H9 (cell line): ENCODE measurements around the gene RIBC2. TPM values are rescaled to one million over a fixed set of nuclear protein-coding genes. Genes with fewer than 3 reads are reported as not detected.

Experiments used
- DNase-seq: peaks from one replicate; pipeline ENCODE4 v3.0.0-alpha.2; 2017
- H2AFZ ChIP-seq: one replicate; pipeline ENCODE4 v1.6.1; 2013; ENCODE audit warnings: mild to moderate bottlenecking, low read length, control low read depth, moderate library complexity
- H2AK5ac ChIP-seq: 2 replicates; pipeline ENCODE4 v1.6.1; 2013; ENCODE audit warnings: low read length, control low read depth, mixed read lengths; ENCODE audit not compliant: insufficient read length
- H2BK120ac ChIP-seq: one replicate; pipeline ENCODE4 v1.6.1; 2013; ENCODE audit warnings: low read depth, mild to moderate bottlenecking, low read length, control low read depth, inconsistent platforms; ENCODE audit not compliant: poor library complexity, severe bottlenecking
- H2BK12ac ChIP-seq: 2 replicates; pipeline ENCODE4 v1.6.1; 2013; ENCODE audit warnings: low read length, control low read depth, mixed read lengths, low read depth; ENCODE audit not compliant: insufficient read length
- H2BK15ac ChIP-seq: 2 replicates; pipeline ENCODE4 v1.6.1; 2013; ENCODE audit warnings: low read depth, low read length, control low read depth
- H2BK20ac ChIP-seq: one replicate; pipeline ENCODE4 v1.6.1; 2013; ENCODE audit warnings: low read depth, mild to moderate bottlenecking, low read length, control low read depth, inconsistent platforms; ENCODE audit not compliant: poor library complexity, severe bottlenecking
- H2BK5ac ChIP-seq: 2 replicates; pipeline ENCODE4 v1.6.1; 2013; ENCODE audit warnings: low read length, control low read depth, mixed read lengths; ENCODE audit not compliant: insufficient read length
- H3K14ac ChIP-seq: 2 replicates; pipeline ENCODE4 v1.6.1; 2013; ENCODE audit warnings: low read length, control low read depth; ENCODE audit not compliant: insufficient read depth
- H3K18ac ChIP-seq: 2 replicates; pipeline ENCODE4 v1.6.1; 2013; ENCODE audit warnings: low read depth, mild to moderate bottlenecking, mixed read lengths, low read length, control low read depth; ENCODE audit not compliant: insufficient read length
- H3K23ac ChIP-seq: 2 replicates; pipeline ENCODE4 v1.6.1; 2013; ENCODE audit warnings: low read length, control low read depth, mixed read lengths, low read depth; ENCODE audit not compliant: insufficient read length
- H3K23me2 ChIP-seq: 2 replicates; pipeline ENCODE4 v1.6.1; 2013; ENCODE audit warnings: low read depth, mild to moderate bottlenecking, mixed read lengths, low read length, control low read depth; ENCODE audit not compliant: insufficient read length, poor library complexity, severe bottlenecking
- H3K27ac ChIP-seq: 2 replicates; pipeline ENCODE4 v1.5.1; 2013; ENCODE audit warnings: low read length, control low read depth, mixed read lengths, low read depth; ENCODE audit not compliant: insufficient read length
- H3K27me3 ChIP-seq: 2 replicates; pipeline ENCODE4 v1.6.1; 2013; ENCODE audit warnings: low read length, control low read depth, inconsistent platforms; ENCODE audit not compliant: insufficient read depth
- H3K4ac ChIP-seq: 2 replicates; pipeline ENCODE4 v1.6.1; 2013; ENCODE audit warnings: low read depth, mild to moderate bottlenecking, control low read depth, inconsistent platforms, low read length, moderate library complexity
- H3K4me1 ChIP-seq: 2 replicates; pipeline ENCODE4 v1.6.1; 2013; ENCODE audit warnings: low read length, control low read depth, inconsistent platforms; ENCODE audit not compliant: insufficient read depth
- H3K4me2 ChIP-seq: 2 replicates; pipeline ENCODE4 v1.6.1; 2013; ENCODE audit warnings: low read length, control low read depth, mixed read lengths; ENCODE audit not compliant: insufficient read length, insufficient read depth
- H3K56ac ChIP-seq: 2 replicates; pipeline ENCODE4 v1.6.1; 2013; ENCODE audit warnings: low read depth, mild to moderate bottlenecking, mixed read lengths, low read length, control low read depth; ENCODE audit not compliant: insufficient read length
- H3K79me1 ChIP-seq: 2 replicates; pipeline ENCODE4 v1.6.1; 2013; ENCODE audit warnings: low read depth, mild to moderate bottlenecking, moderate library complexity, low read length, control low read depth, inconsistent platforms; ENCODE audit not compliant: insufficient read depth, poor library complexity, severe bottlenecking
- H3K79me2 ChIP-seq: 2 replicates; pipeline ENCODE4 v1.6.1; 2013; ENCODE audit warnings: low read length, control low read depth, inconsistent platforms; ENCODE audit not compliant: insufficient read depth
- H3K9ac ChIP-seq: 2 replicates; pipeline ENCODE4 v1.6.1; 2013; ENCODE audit warnings: low read length, control low read depth, mixed read lengths; ENCODE audit not compliant: insufficient read length; ENCODE audit errors: extremely low read depth
- H3K9me3 ChIP-seq: one replicate; pipeline ENCODE4 v1.6.1; 2013; ENCODE audit warnings: low read depth, low read length, inconsistent platforms; ENCODE audit not compliant: control insufficient read depth
- H3T11ph ChIP-seq: one replicate; pipeline ENCODE4 v1.6.1; 2013; ENCODE audit warnings: mild to moderate bottlenecking, low read length, control low read depth, inconsistent platforms
- H4K20me1 ChIP-seq: one replicate; pipeline ENCODE4 v1.6.1; 2013; ENCODE audit not compliant: control insufficient read depth, insufficient read length, insufficient read depth
- H4K5ac ChIP-seq: 2 replicates; pipeline ENCODE4 v1.6.1; 2013; ENCODE audit warnings: low read depth, mild to moderate bottlenecking, mixed read lengths, low read length, control low read depth; ENCODE audit not compliant: insufficient read length
- H4K8ac ChIP-seq: replicated peaks from 2 replicates; pipeline ENCODE4 v1.6.1; 2013; ENCODE audit warnings: low read length, control low read depth, mixed read lengths, low read depth; ENCODE audit not compliant: insufficient read length
- H4K91ac ChIP-seq: 2 replicates; pipeline ENCODE4 v1.6.1; 2013; ENCODE audit warnings: low read depth, mild to moderate bottlenecking, moderate library complexity, mixed read lengths, low read length, control low read depth; ENCODE audit not compliant: insufficient read length
- H3K27ac Mint-ChIP-seq, 3 experiments: 2 replicates in 2 of 3; 3 replicates in 1 of 3; pipeline ENCODE4 v1.8.0; 2020 to 2021; ENCODE audit warnings: mixed read lengths in 3 of 3, mild to moderate bottlenecking in 1 of 3, moderate library complexity in 1 of 3
- H3K27me3 Mint-ChIP-seq: 2 replicates; pipeline ENCODE4 v1.8.0; 2021; ENCODE audit warnings: low read depth, mild to moderate bottlenecking, moderate library complexity, mixed read lengths
- H3K36me3 Mint-ChIP-seq, 3 experiments: 2 replicates in 2 of 3; 3 replicates in 1 of 3; pipeline ENCODE4 v1.8.0; 2020 to 2021; ENCODE audit warnings: low read depth in 3 of 3, mixed read lengths in 3 of 3; ENCODE audit not compliant: insufficient read depth in 1 of 3
- H3K4me1 Mint-ChIP-seq, 2 experiments: 2 replicates each; pipeline ENCODE4 v1.8.0; 2020; ENCODE audit warnings: mixed read lengths in 2 of 2
- H3K4me3 Mint-ChIP-seq, 2 experiments: 2 replicates in 1 of 2; 3 replicates in 1 of 2; pipeline ENCODE4 v1.8.0; 2020 to 2021; ENCODE audit warnings: mild to moderate bottlenecking in 2 of 2, mixed read lengths in 2 of 2, moderate library complexity in 1 of 2
- H3K9me3 Mint-ChIP-seq, 2 experiments: 2 replicates in 1 of 2; 3 replicates in 1 of 2; pipeline ENCODE4 v1.8.0; 2020; ENCODE audit warnings: mild to moderate bottlenecking in 2 of 2, mixed read lengths in 2 of 2, moderate library complexity in 1 of 2
- WGBS: extraction: QIAGEN DNeasy Blood & Tissue Kit; methylation state at CpG from one replicate; pipeline ENCODE4 v1.1.7; 2013; ENCODE audit warnings: missing lambda C conversion rate, low lambda C conversion rate, mixed read lengths; ENCODE audit not compliant: insufficient read length; ENCODE audit errors: extremely low coverage; 5-methylcytosine and 5-hydroxymethylcytosine counted together
- total RNA-seq: library from RNA; stranded (reverse); gene quantifications from 2 replicates; pipeline ENCODE4 v1.2.1, GENCODE V29; 2021
- TF ChIP-seq, protein P1 (sequence below): fragments of 200-600 bp; sonication (generic); conservative IDR thresholded peaks from 3 replicates; pipeline ENCODE4 v1.8.0; 2021; ENCODE audit warnings: antibody characterized with exemption, mild to moderate bottlenecking

Gene RIBC2
- total RNA-seq, 1 experiment from 2014 or later: 4.1 TPM

DNA sequence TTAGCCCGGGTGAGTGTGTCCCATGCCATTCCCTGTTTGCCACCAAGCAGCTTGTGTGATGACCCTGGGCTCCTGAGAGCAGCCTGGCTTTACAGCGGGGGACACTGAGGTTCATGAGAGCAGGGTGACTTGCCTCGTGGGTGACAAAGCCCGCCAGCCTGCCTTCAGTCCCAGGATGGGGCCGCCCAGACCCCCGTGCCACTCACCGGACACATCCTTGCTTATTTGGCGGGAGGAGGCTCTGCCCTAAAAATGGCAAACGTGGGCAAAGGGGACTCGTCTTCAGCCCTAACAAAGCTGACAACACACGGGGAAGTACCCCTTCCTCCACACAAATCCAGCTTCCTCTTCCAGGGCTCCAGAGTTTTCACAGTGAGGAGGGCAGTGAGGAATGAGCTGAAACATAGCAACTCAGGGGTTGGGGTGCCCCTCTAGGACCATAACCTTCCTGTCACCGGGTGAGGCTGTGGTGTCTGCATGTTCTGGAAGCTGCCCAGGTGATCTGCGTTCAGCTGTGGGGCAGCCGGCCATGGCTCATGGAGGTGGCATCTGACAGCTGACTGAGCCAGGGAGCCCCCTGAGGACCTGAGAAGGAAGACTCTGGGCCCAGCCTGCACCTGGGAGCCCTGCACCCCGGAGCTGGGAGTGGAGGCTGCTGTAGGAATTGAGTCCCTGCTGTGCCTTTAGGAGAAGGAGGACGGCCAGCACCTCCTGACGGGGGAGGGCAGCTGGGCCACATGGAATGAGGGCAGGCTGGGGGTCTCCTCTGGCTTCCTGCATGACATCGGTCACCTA is 16.7 kb downstream of the RIBC2 start:
- H3K4ac ChIP-seq: no peak overlapping the region
- no peaks in the 10 kb centered on the region for H3K79me2 ChIP-seq
- Mint-ChIP-seq H3K4me1 (peaks cover 2 to 9% of the 10 kb centered on the region in 2 experiments; a peak in 3 of 4 replicates), H3K9me3 (peaks cover 0 to 6% of the 10 kb centered on the region in 2 experiments; a peak in 2 of 5 replicates), H3K4me3 (no peak overlapping the region), H3K27me3 (peaks cover 16% of the 10 kb centered on the region), H3K36me3 (peaks cover 0 to 8% (median 6%) of the 10 kb centered on the region in 3 experiments; a peak in 4 of 7 replicates), H3K27ac (no peak overlapping the region)
- no peak overlapping the region for H3K23ac ChIP-seq
- H4K5ac ChIP-seq: no peak overlapping the region
- no peaks in the 10 kb centered on the region for H3K27me3 ChIP-seq
- no peak overlapping the region for H3K56ac ChIP-seq
- no peak overlapping the region for H3K27ac ChIP-seq
- no peaks in the 10 kb centered on the region for H3K79me1 ChIP-seq
- H3K9me3 ChIP-seq: no peaks in the 10 kb centered on the region
- H4K8ac ChIP-seq: no peak overlapping the region
- H2BK5ac ChIP-seq: no peak overlapping the region
- H2BK15ac ChIP-seq: no peak overlapping the region
- no peaks in the 10 kb centered on the region for H3K4me1 ChIP-seq
- no peaks in the 10 kb centered on the region for H4K20me1 ChIP-seq
- H3K14ac ChIP-seq: no peak overlapping the region; the same call in 1 of the 2 replicates
- no peaks in the 10 kb centered on the region for H3K23me2 ChIP-seq
- H2BK20ac ChIP-seq: no peak overlapping the region
- no peak overlapping the region for H2AFZ ChIP-seq
- WGBS: no CpG with 5 or more reads among the region's 18 CpGs
- no peak overlapping the region for H3K18ac ChIP-seq
- TF ChIP-seq, protein P1, sequence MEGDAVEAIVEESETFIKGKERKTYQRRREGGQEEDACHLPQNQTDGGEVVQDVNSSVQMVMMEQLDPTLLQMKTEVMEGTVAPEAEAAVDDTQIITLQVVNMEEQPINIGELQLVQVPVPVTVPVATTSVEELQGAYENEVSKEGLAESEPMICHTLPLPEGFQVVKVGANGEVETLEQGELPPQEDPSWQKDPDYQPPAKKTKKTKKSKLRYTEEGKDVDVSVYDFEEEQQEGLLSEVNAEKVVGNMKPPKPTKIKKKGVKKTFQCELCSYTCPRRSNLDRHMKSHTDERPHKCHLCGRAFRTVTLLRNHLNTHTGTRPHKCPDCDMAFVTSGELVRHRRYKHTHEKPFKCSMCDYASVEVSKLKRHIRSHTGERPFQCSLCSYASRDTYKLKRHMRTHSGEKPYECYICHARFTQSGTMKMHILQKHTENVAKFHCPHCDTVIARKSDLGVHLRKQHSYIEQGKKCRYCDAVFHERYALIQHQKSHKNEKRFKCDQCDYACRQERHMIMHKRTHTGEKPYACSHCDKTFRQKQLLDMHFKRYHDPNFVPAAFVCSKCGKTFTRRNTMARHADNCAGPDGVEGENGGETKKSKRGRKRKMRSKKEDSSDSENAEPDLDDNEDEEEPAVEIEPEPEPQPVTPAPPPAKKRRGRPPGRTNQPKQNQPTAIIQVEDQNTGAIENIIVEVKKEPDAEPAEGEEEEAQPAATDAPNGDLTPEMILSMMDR: no peak
- H2BK12ac ChIP-seq: no peak overlapping the region
- H4K91ac ChIP-seq: no peak overlapping the region
- no peak overlapping the region for H3T11ph ChIP-seq
- no peak overlapping the region for H3K4me2 ChIP-seq
- no peak overlapping the region for H2BK120ac ChIP-seq
- no peak overlapping the region for H2AK5ac ChIP-seq
- DNase-seq: no peak
- H3K9ac ChIP-seq: no peak overlapping the region
